ENCODE data around the gene NCMAP. TPM values are rescaled to one million over a fixed set of nuclear protein-coding genes. Genes with fewer than 3 reads are reported as not detected.

NCMAP gene
- total and polyA plus RNA-seq, 2 of the 8 experiments (the other 6 are each of a cell fraction or from before 2014, with no cell fraction given), result 0.21 to 0.39 TPM

GRCh38 chr1:24594328-24594598 is 38.4 kb downstream of the NCMAP start:
- H3K4me2 ChIP-seq (ENCODE audit: insufficient read depth in 1 of 2, low read depth in 2 of 2, low read length in 2 of 2), result no peak overlapping the region
- no peak overlapping the region for H3K14ac ChIP-seq (ENCODE audit: insufficient read length)
- H3K4ac ChIP-seq (replicated peaks; ENCODE audit: insufficient read length, low read depth, low read length), result no peak overlapping the region
- H2AFZ ChIP-seq (ENCODE audit: low read length), result no peak overlapping the region
- no peak overlapping the region for H3K23ac ChIP-seq (ENCODE audit: insufficient read length)
- WGBS, 2 experiments (ENCODE audit: extremely low coverage in 1 of 2, insufficient coverage in 1 of 2, insufficient read length in 1 of 2, insufficient replicate concordance in 2 of 2, low coverage in 1 of 2, low lambda C conversion rate in 2 of 2, missing lambda C conversion rate in 1 of 2), result 88% methylated on average over 3 of the region's 3 CpGs; no CpG with 5 or more reads in 1 of the 2 experiments
- H4K5ac ChIP-seq (ENCODE audit: insufficient read length, low read depth, low read length), result no peak overlapping the region
- H3K79me1 ChIP-seq (ENCODE audit: low read depth, low read length), result no peaks in the 10 kb centered on the region
- FAIRE-seq (no peak), DNase-seq (ENCODE audit: low read depth in 1 of 2, low spot score in 2 of 2) (no peak)
- H2BK20ac ChIP-seq (ENCODE audit: low read length), result peak overlapping the region; percentile 48; the same call in 1 of the 2 replicates
- H2BK120ac ChIP-seq (replicated peaks; ENCODE audit: low read depth, low read length), result no peak overlapping the region
- no peak overlapping the region for H2BK12ac ChIP-seq (ENCODE audit: low read depth, low read length)
- ChIA-PET CTCF (ENCODE audit: partially characterized antibody) (interaction anchor here (1.4 to 3.6 kb wide), 2 partner anchors 14 to 203 kb away, joined by 6 to 10 read pairs; no protein-coding TSS in a partner anchor), POLR2A (ENCODE audit: partially characterized antibody) (no interaction called here)
- no peaks in the 10 kb centered on the region for H3K27me3 ChIP-seq (replicated peaks in 1 of 4; ENCODE audit: control insufficient read depth in 3 of 4, extremely low read depth in 1 of 4, insufficient read depth in 3 of 4, low read length in 3 of 4)
- H3K4me3 ChIP-seq (ENCODE audit: extremely low read depth in 1 of 4, insufficient read depth in 2 of 4, low read depth in 3 of 4, low read length in 4 of 4), result no peak overlapping the region
- H2BK15ac ChIP-seq (ENCODE audit: low read length), result no peak overlapping the region
- H3K4me1 ChIP-seq (replicated peaks in 1 of 4; ENCODE audit: control insufficient read depth in 3 of 4, insufficient read depth in 4 of 4, low read length in 3 of 4), result no peaks in the 10 kb centered on the region
- H3K27ac ChIP-seq (ENCODE audit: low read depth, low read length), result no peak overlapping the region
- no peak overlapping the region; the same call in 1 of the 2 replicates for H2BK5ac ChIP-seq (ENCODE audit: low read depth, low read length)
- no peak overlapping the region for H4K91ac ChIP-seq (replicated peaks; ENCODE audit: insufficient read length, low read length)
- no peaks in the 10 kb centered on the region for H3K79me2 ChIP-seq (ENCODE audit: control insufficient read depth in 1 of 2, insufficient read depth in 2 of 2, low read length in 2 of 2)
- no peaks in the 10 kb centered on the region for H3K23me2 ChIP-seq (ENCODE audit: low read depth, low read length)
- H4K8ac ChIP-seq (ENCODE audit: extremely low read depth, insufficient read depth, low read length), result no peak overlapping the region
- H4K20me1 ChIP-seq (replicated peaks in 1 of 2; ENCODE audit: control insufficient read depth in 1 of 2, insufficient read depth in 2 of 2, low read length in 2 of 2), result no peaks in the 10 kb centered on the region
- no peaks in the 10 kb centered on the region for H3K36me3 ChIP-seq (ENCODE audit: control insufficient read depth in 2 of 4, insufficient read depth in 4 of 4, low read length in 3 of 4)
- no peak overlapping the region for H2AK5ac ChIP-seq (ENCODE audit: low read depth, low read length)
- no peak overlapping the region for H3K9ac ChIP-seq (replicated peaks in 1 of 4; ENCODE audit: extremely low read depth in 1 of 4, low read depth in 3 of 4, low read length in 3 of 4)
- no peak overlapping the region for H3K56ac ChIP-seq (replicated peaks; ENCODE audit: insufficient read length, low read depth, low read length)
- H3K18ac ChIP-seq (ENCODE audit: extremely low read depth, low read length), result no peak overlapping the region
- no peaks in the 10 kb centered on the region for H3K9me3 ChIP-seq (ENCODE audit: insufficient read depth in 2 of 2, low read depth in 1 of 2, low read length in 1 of 2)
- no peak for TF ChIP-seq USF2 (IDR thresholded peaks at IDR 0.05; ENCODE audit: low read length)
- TF ChIP-seq ATF2 (IDR thresholded peaks at IDR 0.05; ENCODE audit: low read length), result no peak
- TF ChIP-seq HDAC6 (IDR thresholded peaks at IDR 0.05; ENCODE audit: low read depth, low read length), result no peak

Data from H1 (cell line).